Measurements from ENCODE around the gene ATP2A1. TPM values are rescaled to one million over a fixed set of nuclear protein-coding genes. Genes with fewer than 3 reads are reported as not detected.
A peak's percentile ranks its signal among the peaks of the same experiment; 100 is the strongest.

The ATP2A1 gene
- total and polyA plus RNA-seq, 2 experiments from 2014 or later, result 0.13 to 2.3 TPM

DNA sequence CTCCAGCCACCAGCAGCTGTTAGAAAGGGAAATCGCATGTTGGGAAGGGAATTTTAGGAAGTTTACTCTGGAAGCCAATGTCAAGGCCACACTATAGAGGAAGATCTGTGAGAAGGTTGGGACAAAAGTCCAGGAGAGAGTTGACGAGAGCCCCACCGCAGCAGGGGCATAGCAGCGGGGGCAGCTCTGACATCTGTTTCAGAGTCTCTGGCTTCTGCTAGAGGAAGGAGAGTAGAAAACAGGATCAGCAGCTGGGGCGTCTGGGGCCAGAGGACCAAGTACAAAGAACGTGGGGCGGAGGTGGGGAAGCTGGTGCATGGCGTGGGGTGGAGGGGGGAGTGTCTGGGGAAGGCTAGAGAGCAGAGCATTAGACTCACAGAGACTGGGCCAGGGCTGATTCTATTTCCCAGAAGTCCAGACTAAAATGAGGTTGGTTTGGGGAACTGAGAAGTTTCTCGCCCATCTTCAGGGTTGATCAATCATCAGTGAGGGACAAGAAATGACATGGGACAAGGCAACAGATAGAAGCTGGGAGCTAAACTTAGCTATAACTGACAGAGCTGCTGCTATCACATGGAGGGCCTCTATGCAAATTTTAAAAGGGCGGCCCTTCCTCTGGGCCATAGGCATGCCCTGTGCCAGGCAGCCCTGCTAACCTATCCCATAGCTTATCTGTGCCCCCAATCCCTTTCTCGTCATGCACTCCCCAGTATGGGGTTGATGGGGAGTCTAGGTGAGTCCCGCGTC lies 45.5 kb downstream of the ATP2A1 start:
- Histone ChIP-seq H3K4me3 (no peak overlapping the region), H3K79me2 (peaks cover 13% of the 10 kb centered on the region), H3K4me2 (peak overlapping the region; percentile 81), H4K20me1 (ENCODE audit: insufficient read depth, poor library complexity, severe bottlenecking) (no peaks in the 10 kb centered on the region), H3K9me3 (ENCODE audit: low read depth) (no peaks in the 10 kb centered on the region), H3K9me2 (replicated peaks; ENCODE audit: insufficient read depth) (no peaks in the 10 kb centered on the region), H3K27ac (peak overlapping the region; percentile 65), H3K27me3 (no peaks in the 10 kb centered on the region), H3K36me3 (replicated peaks; ENCODE audit: insufficient read depth, low read depth) (no peaks in the 10 kb centered on the region), H2AFZ (peak overlapping the region; percentile 11), H3K4me1 (ENCODE audit: insufficient read depth) (no peaks in the 10 kb centered on the region)
- 42% methylated on average over 13 of the region's 13 CpGs for WGBS (ENCODE audit: low lambda C conversion rate, missing lambda C conversion rate)
- DNase-seq (ENCODE audit: low spot score), result peak; percentile 57
- no peak for TF ChIP-seq EZH2phosphoT487 (IDR thresholded peaks at IDR 0.05; ENCODE audit: low read depth, severe bottlenecking, unreplicated experiment)
- TF ChIP-seq, protein P1, sequence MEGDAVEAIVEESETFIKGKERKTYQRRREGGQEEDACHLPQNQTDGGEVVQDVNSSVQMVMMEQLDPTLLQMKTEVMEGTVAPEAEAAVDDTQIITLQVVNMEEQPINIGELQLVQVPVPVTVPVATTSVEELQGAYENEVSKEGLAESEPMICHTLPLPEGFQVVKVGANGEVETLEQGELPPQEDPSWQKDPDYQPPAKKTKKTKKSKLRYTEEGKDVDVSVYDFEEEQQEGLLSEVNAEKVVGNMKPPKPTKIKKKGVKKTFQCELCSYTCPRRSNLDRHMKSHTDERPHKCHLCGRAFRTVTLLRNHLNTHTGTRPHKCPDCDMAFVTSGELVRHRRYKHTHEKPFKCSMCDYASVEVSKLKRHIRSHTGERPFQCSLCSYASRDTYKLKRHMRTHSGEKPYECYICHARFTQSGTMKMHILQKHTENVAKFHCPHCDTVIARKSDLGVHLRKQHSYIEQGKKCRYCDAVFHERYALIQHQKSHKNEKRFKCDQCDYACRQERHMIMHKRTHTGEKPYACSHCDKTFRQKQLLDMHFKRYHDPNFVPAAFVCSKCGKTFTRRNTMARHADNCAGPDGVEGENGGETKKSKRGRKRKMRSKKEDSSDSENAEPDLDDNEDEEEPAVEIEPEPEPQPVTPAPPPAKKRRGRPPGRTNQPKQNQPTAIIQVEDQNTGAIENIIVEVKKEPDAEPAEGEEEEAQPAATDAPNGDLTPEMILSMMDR (IDR thresholded peaks at IDR 0.05; ENCODE audit: poor library complexity), result no peak
- TF ChIP-seq EZH2 (IDR thresholded peaks at IDR 0.05; ENCODE audit: borderline replicate concordance), result no peak

DNA sequence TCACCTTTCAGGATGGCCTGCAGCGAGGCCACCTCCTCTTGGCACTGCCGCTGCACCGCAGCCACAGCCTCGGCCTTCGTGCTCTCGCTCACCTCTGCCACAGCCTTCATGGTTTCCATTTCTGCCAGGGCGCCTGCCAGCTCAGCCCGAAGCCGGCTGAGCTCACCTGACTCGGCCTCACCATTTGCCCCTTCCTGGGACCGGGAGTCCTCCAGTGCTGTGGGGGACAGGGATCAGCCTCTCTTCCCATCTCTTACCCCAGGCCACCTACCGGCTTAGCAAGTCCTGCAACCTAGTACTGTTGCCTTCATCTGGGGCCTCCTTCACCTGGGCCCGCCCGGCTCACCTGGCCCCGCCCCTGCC lies 46.1 kb downstream of the ATP2A1 start:
- TF ChIP-seq, protein P1 (IDR thresholded peaks at IDR 0.05; ENCODE audit: poor library complexity), result peak; percentile 10
- TF ChIP-seq EZH2phosphoT487 (IDR thresholded peaks at IDR 0.05; ENCODE audit: low read depth, severe bottlenecking, unreplicated experiment) (no peak), EZH2 (IDR thresholded peaks at IDR 0.05; ENCODE audit: borderline replicate concordance) (no peak)
- 16% methylated on average over 12 of the region's 15 CpGs for WGBS (ENCODE audit: low lambda C conversion rate, missing lambda C conversion rate)
- H3K27me3 ChIP-seq, result no peaks in the 10 kb centered on the region
- peak overlapping the region; percentile 65 for H3K27ac ChIP-seq
- no peak overlapping the region for H3K4me3 ChIP-seq
- no peaks in the 10 kb centered on the region for H4K20me1 ChIP-seq (ENCODE audit: insufficient read depth, poor library complexity, severe bottlenecking)
- H3K79me2 ChIP-seq, result peaks cover 13% of the 10 kb centered on the region
- H3K4me1 ChIP-seq (ENCODE audit: insufficient read depth), result no peaks in the 10 kb centered on the region
- H3K4me2 ChIP-seq, result peak overlapping the region; percentile 81
- no peaks in the 10 kb centered on the region for H3K9me2 ChIP-seq (replicated peaks; ENCODE audit: insufficient read depth)
- no peak for DNase-seq (ENCODE audit: low spot score)
- H3K36me3 ChIP-seq (replicated peaks; ENCODE audit: insufficient read depth, low read depth), result no peaks in the 10 kb centered on the region
- peak overlapping the region; percentile 11 for H2AFZ ChIP-seq
- H3K9me3 ChIP-seq (ENCODE audit: low read depth), result no peaks in the 10 kb centered on the region

DNA sequence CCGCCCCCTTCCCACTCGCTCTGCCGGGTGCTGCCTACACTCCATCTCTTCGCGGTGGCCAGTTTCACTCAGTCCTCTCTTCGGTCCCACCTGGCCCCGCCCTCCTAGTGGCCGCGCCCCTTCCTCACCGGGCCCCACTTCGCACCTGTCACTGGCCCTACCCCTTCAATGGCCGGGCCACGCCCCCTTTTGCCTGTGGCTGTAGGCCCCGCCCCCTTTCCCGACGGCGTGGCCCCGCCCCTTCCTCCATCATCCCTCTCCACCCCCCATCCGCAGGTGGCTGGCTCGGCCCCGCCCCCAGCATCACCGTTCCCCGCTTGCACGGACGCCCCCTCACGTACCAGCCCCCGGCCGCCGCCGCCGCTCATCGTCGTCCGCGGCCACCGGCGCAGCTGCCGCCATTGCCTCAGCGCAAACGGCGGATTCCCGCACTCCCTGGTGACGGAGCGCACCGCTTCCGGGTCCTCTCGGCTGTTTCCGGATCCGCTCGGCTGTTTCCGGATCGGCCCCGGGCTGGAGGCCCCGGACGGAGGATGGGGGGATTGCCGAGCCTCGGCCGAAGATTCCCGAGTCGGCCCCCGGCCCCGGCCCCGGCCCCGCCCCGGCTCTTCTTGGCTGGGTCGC lies 46.6 kb downstream of the ATP2A1 start, which contains the start of gene RABEP2:
RABEP2 (minus strand) TSS at position 477 of the 624 bp plus-strand sequence; CDS start at position 402, 75 bp downstream.
- TF ChIP-seq, protein P1 (IDR thresholded peaks at IDR 0.05; ENCODE audit: poor library complexity), result no peak
- no peak for TF ChIP-seq EZH2phosphoT487 (IDR thresholded peaks at IDR 0.05; ENCODE audit: low read depth, severe bottlenecking, unreplicated experiment)
- TF ChIP-seq EZH2 (IDR thresholded peaks at IDR 0.05; ENCODE audit: borderline replicate concordance), result no peak
- peak within 1 kb of the TSS; percentile 90 for H3K4me2 ChIP-seq
- 0% methylated on average over 31 of the region's 66 CpGs for WGBS (ENCODE audit: low lambda C conversion rate, missing lambda C conversion rate)
- no peaks in the 10 kb centered on the region for H3K4me1 ChIP-seq (ENCODE audit: insufficient read depth)
- peak within 1 kb of the TSS; percentile 99 for H3K27ac ChIP-seq
- H3K79me2 ChIP-seq, result peaks cover 13% of the 10 kb centered on the region
- H3K9me2 ChIP-seq (replicated peaks; ENCODE audit: insufficient read depth), result no peaks in the 10 kb centered on the region
- peak; percentile 99 for DNase-seq (ENCODE audit: low spot score)
- no peaks in the 10 kb centered on the region for H3K27me3 ChIP-seq
- peak within 1 kb of the TSS; percentile 72 for H3K4me3 ChIP-seq
- H3K36me3 ChIP-seq (replicated peaks; ENCODE audit: insufficient read depth, low read depth), result no peaks in the 10 kb centered on the region
- peak within 1 kb of the TSS; percentile 76 for H2AFZ ChIP-seq
- H3K9me3 ChIP-seq (ENCODE audit: low read depth), result no peaks in the 10 kb centered on the region
- H4K20me1 ChIP-seq (ENCODE audit: insufficient read depth, poor library complexity, severe bottlenecking), result no peaks in the 10 kb centered on the region
